DLD1 (cell line): Measurements from ENCODE around the gene IMP4.

ENCODE experiments used
- in situ Hi-C: cut with HindIII; loops from 2 replicates; pipeline ENCODE4 v1.10.0; 2017; ENCODE audit warnings: low sequenced_read_pairs

The IMP4 gene

DNA sequence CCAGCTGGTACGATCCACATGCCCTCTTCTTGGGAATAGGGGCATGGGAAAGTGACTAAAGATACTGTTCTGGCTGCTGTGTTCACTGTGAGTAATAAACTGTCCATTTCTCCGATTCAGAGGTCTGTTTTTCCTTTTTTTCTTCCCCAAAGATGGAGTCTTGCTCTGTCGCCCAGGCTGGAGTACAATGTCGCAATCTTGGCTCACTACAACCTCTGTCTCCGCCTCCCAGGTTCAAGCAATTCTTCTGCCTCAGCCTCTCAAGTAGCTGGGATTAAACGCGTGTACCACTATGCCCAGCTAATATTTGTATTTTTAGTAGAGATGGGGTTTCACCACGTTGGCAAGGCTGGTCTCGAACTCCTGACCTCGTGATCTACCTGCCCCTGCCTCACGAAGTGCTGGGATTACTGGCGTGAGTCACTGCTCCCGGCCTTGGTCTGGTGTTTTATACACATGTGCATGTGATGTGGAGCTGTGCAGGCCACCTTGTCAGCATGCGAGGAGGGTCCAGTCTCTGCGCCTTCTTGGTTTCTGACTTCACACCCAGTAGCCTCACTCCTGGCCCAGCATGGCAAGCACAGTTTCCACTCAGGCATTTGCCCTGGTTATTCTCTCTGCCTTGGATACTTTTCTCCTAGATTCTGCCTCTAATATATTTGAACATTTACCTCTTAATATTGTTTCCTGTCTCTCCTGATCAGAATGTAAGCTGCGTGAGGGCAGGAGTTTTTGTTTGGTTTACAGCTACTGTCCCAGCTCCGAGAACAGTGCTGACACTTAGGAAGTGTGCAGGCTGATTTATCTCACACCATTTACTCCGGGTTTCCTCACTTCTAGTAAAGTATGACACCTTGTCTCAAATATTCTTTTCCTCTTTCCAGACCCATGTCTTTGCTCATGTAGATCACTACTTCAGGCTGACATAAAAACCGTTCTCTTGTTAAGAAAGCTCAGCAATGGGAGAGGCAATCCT lies 32.9 kb downstream of the IMP4 start:
- in situ Hi-C loops, result no loop called here

DNA sequence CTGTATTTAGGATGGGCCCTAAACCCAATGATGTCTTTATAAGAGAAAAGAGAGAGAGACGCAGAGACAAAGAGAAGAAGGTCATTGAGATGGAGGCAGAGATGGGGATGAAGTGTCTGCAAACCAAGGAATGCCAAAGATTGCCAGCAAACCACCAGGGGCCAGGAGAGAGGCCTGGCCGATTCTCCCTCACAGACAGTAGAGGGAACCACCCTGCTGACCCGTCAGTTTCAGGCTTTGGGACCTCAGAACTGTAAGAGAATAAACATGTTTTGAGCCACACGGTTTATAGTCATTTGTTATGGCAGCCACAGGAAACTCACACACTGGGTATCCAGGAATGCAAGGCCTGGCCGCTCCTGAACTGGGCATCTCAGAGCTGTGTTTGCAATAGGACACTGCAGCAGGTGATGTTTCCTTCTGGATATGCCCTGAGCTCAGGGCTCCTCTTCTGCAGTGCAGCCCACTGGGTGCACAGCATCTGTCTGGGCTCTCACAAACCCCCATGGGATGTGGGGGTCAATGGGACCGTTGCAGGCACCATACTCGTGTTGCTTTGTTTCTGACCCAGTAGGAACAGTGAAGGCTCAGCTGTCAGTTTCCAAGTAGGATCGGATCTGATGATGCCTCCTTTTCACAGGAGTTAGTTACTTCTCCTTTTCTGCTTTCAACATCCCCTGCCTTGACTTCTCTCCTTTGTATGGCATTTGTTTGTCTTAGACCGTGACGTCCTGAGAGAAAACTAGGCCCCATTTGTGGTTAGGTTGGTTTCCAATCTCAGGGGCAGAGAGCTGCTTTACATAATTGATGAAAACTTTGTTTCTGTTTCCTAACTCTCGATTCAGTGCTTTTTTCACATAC lies 34.0 kb downstream of the IMP4 start:
- in situ Hi-C loops, result no loop called here

- in situ Hi-C loops, result no loop called here
Measured at GRCh38 chr2:130377491-130377890, 34.8 kb downstream of the IMP4 start.

GRCh38 chr2:130378206-130378897 lies 35.7 kb downstream of the IMP4 start:
- in situ Hi-C loops, result no loop called here

GRCh38 chr2:130378898-130379214 lies 36.2 kb downstream of the IMP4 start:
- in situ Hi-C loops, result no loop called here

GRCh38 chr2:130380096-130380934 lies 37.6 kb downstream of the IMP4 start:
- in situ Hi-C loops, result no loop called here

DNA sequence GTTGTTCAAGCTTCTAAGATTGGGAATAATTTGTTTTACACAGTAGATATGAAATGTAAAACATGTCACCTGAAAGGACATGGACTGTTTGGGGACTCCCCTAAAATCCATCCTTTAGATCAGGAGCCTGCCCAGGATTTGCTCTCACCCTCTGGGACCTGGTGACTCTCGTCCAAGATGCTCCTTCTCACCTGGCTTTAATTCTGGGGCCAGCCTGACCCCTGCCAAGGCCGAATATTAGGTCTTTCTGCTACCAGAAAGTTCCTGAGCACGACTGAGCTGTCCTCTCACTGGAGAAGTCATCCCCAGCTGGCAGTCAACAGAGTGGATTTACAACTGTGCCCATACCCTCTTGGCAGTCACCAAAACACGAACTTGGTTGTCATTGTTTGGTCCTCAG lies 38.4 kb downstream of the IMP4 start:
- in situ Hi-C loops, result no loop called here

GRCh38 chr2:130381619-130382018 lies 38.9 kb downstream of the IMP4 start:
- in situ Hi-C loops, result no loop called here

DNA sequence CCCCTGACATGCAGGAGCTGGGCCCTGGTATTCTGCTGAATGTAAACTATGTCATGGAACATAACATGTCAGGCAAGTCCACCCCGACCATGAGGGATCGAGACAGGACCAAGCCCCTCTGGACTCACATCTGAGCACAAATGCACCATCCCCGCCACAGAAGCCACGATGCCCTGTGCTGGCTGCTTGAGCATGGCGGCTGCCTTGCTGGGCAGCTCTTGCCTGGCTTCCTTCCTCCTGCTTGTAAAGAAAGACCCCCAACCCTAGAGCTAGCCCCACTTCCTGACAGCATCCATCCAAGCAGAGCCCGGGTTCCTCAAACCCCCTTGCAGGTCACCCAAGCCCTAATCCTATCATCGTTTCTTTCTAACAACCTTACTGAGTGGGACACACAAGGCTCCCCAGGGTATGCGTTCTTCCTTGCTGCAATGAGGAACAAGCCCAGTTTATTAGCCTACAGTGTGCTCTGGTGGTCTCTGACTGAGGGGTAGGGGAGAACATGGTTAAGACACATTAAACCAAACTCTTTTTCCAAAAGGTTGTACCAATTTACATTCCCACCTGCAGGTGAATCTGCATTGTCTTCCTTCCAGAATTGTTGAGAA lies 39.7 kb downstream of the IMP4 start:
- in situ Hi-C loops, result no loop called here

DNA sequence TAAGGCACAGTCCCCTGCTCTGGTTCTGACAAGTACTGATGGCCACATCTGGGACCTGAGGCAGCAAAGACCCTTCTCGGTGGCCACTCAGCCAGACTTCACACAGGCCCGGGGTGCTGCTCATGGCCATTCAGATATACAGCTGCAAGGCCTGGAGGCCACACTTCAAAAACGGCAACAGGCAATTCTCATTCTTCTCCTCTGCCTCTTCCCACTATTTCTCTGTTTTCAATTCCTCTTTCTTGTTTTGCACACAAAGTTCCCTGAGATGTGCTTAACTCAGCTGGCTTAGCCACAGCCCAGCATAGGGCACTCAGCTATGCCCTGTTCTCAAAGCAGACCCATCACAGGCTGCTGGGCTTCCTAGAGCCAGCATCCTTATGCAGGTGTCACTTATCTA lies 43.0 kb downstream of the IMP4 start:
- in situ Hi-C loops, result no loop called here

DNA sequence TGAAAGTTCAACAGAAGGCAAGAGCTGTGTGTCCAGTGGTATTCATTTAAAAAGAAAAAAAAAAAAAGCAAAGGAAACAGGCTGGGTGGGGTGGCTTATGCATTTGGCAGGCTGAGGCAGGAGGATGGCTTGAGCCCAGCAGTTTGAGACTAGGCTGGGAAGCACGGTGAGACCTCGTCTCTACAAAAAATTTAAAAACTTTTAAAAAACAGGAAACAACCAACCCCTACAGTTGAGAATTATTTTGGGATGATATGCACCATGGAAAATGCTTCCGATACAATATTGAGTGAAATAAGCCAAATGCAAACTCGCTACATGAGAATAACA lies 44.3 kb downstream of the IMP4 start:
- in situ Hi-C loops, result no loop called here

DNA sequence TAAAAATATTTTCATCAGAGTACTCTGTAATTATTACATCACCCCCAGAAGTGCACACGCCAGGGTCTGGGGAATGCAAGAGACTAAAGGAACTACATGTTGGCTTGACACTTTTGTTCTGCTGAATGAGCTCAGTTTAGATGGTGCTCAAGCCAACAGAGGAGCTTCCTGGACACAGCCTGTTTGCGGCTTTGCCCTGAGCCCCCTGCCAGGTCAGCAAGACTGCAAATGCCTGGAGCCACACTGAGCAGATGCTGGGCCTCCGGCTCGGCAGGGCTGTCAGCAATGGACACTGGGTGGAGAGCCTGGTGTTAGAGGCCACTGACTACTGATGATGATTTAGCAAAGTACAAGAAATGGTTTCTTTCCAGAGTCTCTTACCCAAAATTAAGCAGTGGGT lies 45.1 kb downstream of the IMP4 start:
- in situ Hi-C loops, result no loop called here

DNA sequence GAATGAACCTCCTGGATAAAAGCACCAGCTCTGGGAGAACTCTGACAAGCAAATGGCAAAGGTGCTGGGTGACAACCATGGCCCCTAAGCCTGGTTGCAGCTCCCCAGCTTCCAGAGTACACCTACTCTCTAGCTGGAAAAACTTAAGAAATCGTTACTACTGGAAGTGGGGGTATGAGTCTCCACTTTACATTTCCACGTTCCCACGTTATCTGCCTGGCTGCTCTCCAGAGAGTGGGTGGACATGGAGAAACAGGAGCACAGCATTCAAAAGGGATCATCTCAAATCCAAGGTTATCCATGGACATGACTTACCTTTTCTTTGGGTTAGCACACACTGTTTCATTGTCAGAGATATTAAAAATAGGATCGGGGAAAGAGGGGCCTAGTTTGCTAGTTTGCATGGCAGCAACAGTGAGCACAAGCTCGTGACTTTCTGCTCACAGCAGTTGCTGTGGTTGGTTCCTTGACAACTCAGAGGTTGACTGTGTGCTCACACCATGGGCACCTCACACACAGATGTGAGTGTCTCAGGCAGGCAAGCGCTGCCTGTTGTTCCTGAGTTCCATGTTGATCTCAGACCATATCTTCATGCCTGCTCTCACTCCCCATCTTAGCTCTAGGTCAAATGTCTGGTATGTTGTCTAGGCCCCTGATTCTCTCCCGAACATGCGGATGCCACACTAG lies 45.7 kb downstream of the IMP4 start:
- in situ Hi-C loops, result no loop called here

GRCh38 chr2:130389358-130389757 lies 46.7 kb downstream of the IMP4 start:
- in situ Hi-C loops, result no loop called here

DNA sequence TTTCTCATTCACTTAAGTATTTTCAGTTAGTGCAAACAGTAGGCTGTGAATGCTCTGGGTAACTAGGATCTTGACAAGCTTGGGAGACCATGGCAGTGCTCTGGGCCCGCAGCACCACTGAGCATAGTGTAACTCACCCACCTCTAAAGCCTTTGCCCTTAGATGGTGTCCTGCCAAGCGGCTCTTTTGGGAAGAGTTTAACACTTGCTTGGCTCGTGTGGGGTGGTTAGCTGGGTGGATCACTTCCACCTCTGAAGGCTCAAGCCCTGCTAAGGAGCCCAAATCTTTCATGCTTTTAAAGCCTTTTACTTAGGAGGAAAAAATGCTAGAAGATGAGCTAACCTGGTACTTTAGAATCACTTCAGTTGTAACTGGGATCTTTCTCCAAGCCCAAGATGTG lies 47.1 kb downstream of the IMP4 start:
- in situ Hi-C loops, result no loop called here

- in situ Hi-C loops, result no loop called here
Measured at GRCh38 chr2:130390460-130391057, 47.9 kb downstream of the IMP4 start.

- in situ Hi-C loops, result no loop called here
Measured at GRCh38 chr2:130391058-130391871, 48.6 kb downstream of the IMP4 start.

DNA sequence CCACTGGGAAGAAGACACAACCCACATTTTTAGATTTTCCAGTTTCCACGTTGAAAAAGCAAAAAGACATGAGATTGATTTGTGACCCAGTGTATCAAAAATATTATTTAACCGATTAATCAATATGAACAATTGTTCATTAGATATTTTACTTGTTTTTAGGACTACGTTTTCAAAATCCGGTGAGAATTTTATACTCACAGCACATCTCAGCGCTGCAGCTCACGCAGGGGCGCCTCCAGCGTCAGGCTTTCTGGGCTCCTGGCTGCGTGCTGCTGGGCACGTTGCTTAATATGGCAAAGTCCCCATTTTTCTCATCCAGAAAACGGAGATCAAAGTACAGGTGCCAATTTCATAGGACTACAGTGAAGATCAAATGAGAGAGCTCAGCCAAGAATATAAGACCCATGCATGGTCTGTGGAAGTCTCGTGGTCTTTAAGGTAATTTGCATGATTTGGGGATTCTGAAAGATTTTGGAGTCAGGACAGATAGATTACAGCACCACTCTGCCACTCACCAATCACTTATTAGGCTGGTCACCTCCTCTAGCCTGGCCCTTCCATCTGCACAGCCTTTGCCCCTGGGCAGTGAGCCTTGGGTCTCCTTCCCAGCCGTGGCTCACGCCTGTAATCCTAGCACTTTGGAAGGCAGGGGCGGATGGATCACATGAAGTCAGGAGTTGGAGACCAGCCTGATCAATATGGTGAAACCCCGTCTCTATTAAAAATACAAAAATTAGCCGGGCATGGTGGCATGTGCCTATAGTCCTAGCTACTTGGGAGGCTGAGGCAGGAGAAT lies 49.4 kb downstream of the IMP4 start:
- in situ Hi-C loops, result no loop called here
